ENCODE measurements around the gene CCDC171. TPM values are rescaled to one million over a fixed set of nuclear protein-coding genes. Genes with fewer than 3 reads are reported as not detected.

Gene CCDC171
- polyA plus RNA-seq, 1 donor from 2014 or later: 9.1 TPM

GRCh38 chr9:15909297-15909696 is 356.5 kb downstream of the CCDC171 start:
- no peaks in the 10 kb centered on the region for H4K20me1 ChIP-seq (ENCODE audit: insufficient read depth)
- H3K9me3 ChIP-seq (ENCODE audit: low read length): no peaks in the 10 kb centered on the region
- H3K27ac ChIP-seq (ENCODE audit: low read length): no peak overlapping the region
- TF ChIP-seq REST (IDR thresholded peaks at IDR 0.05; ENCODE audit: borderline replicate concordance) (no peak), RAD21 (conservative IDR thresholded peaks at IDR 0.05) (no peak), MXI1 (conservative IDR thresholded peaks at IDR 0.05; ENCODE audit: poor library complexity, severe bottlenecking) (no peak)
- no peak overlapping the region for H2AFZ ChIP-seq (ENCODE audit: low read depth, low read length)
- no peaks in the 10 kb centered on the region for H3F3A ChIP-seq (ENCODE audit: insufficient read depth, low read length, poor library complexity, severe bottlenecking)
- H3K9ac ChIP-seq (ENCODE audit: low read length): no peak overlapping the region
- H3K9me2 ChIP-seq (ENCODE audit: insufficient read depth, low read length): no peaks in the 10 kb centered on the region
- H3K27me3 ChIP-seq (ENCODE audit: insufficient read depth, low read depth, low read length): no peaks in the 10 kb centered on the region
- no peaks in the 10 kb centered on the region for H3K36me3 ChIP-seq (ENCODE audit: insufficient read depth, low read length)
- no peak overlapping the region for H3K4me3 ChIP-seq (ENCODE audit: low read length)
- H3K4me2 ChIP-seq (ENCODE audit: low read length): no peak overlapping the region
- no peaks in the 10 kb centered on the region for H3K79me2 ChIP-seq (replicated peaks; ENCODE audit: insufficient read depth, low read length)

GRCh38 chr9:15915711-15916110 is 362.9 kb downstream of the CCDC171 start:
- no peak overlapping the region for H3K9ac ChIP-seq (ENCODE audit: low read length)
- no peaks in the 10 kb centered on the region for H3K9me2 ChIP-seq (ENCODE audit: insufficient read depth, low read length)
- H3F3A ChIP-seq (ENCODE audit: insufficient read depth, low read length, poor library complexity, severe bottlenecking): no peaks in the 10 kb centered on the region
- no peak overlapping the region for H3K4me2 ChIP-seq (ENCODE audit: low read length)
- H3K79me2 ChIP-seq (replicated peaks; ENCODE audit: insufficient read depth, low read length): no peaks in the 10 kb centered on the region
- H3K27me3 ChIP-seq (ENCODE audit: insufficient read depth, low read depth, low read length): no peaks in the 10 kb centered on the region
- H3K4me3 ChIP-seq (ENCODE audit: low read length): no peak overlapping the region
- no peak overlapping the region for H3K27ac ChIP-seq (ENCODE audit: low read length)
- H3K36me3 ChIP-seq (ENCODE audit: insufficient read depth, low read length): no peaks in the 10 kb centered on the region
- H2AFZ ChIP-seq (ENCODE audit: low read depth, low read length): no peak overlapping the region
- no peaks in the 10 kb centered on the region for H3K9me3 ChIP-seq (ENCODE audit: low read length)
- no peaks in the 10 kb centered on the region for H4K20me1 ChIP-seq (ENCODE audit: insufficient read depth)
- TF ChIP-seq EZH2 (IDR thresholded peaks at IDR 0.05; ENCODE audit: borderline replicate concordance, insufficient read depth, low read length, poor library complexity, severe bottlenecking) (no peak), CTCF (IDR thresholded peaks at IDR 0.05; ENCODE audit: poor library complexity, severe bottlenecking) (no peak)

- no peak overlapping the region for H3K27ac ChIP-seq (ENCODE audit: low read length)
Observed at GRCh38 chr9:15927161-15927560, 374.3 kb downstream of the CCDC171 start.

More at GRCh38 chr9:15927161-15927560, 374.3 kb downstream of the CCDC171 start:
- H3K4me3 ChIP-seq (ENCODE audit: low read length): no peak overlapping the region
- H3K9me2 ChIP-seq (ENCODE audit: insufficient read depth, low read length): no peaks in the 10 kb centered on the region
- H2AFZ ChIP-seq (ENCODE audit: low read depth, low read length): no peak overlapping the region
- TF ChIP-seq TAF1 (IDR thresholded peaks at IDR 0.05; ENCODE audit: low read depth) (no peak), POLR2AphosphoS5 (IDR thresholded peaks at IDR 0.05) (no peak), EZH2 (IDR thresholded peaks at IDR 0.05; ENCODE audit: borderline replicate concordance, insufficient read depth, low read length, poor library complexity, severe bottlenecking) (no peak), REST (IDR thresholded peaks at IDR 0.05; ENCODE audit: borderline replicate concordance) (no peak), MXI1 (conservative IDR thresholded peaks at IDR 0.05; ENCODE audit: poor library complexity, severe bottlenecking) (no peak), SMC3 (conservative IDR thresholded peaks at IDR 0.05; ENCODE audit: poor library complexity) (no peak), RAD21 (conservative IDR thresholded peaks at IDR 0.05) (no peak), EP300 (conservative IDR thresholded peaks at IDR 0.05; ENCODE audit: poor library complexity, severe bottlenecking) (no peak), CTCF (IDR thresholded peaks at IDR 0.05; ENCODE audit: poor library complexity, severe bottlenecking) (no peak)
- no peaks in the 10 kb centered on the region for H4K20me1 ChIP-seq (ENCODE audit: insufficient read depth)
- H3K9me3 ChIP-seq (ENCODE audit: low read length): peaks cover 5% of the 10 kb centered on the region
- H3K36me3 ChIP-seq (ENCODE audit: insufficient read depth, low read length): no peaks in the 10 kb centered on the region
- H3K4me2 ChIP-seq (ENCODE audit: low read length): no peak overlapping the region
- no peaks in the 10 kb centered on the region for H3K27me3 ChIP-seq (ENCODE audit: insufficient read depth, low read depth, low read length)
- H3K9ac ChIP-seq (ENCODE audit: low read length): no peak overlapping the region
- H3K79me2 ChIP-seq (replicated peaks; ENCODE audit: insufficient read depth, low read length): no peaks in the 10 kb centered on the region
- no peaks in the 10 kb centered on the region for H3F3A ChIP-seq (ENCODE audit: insufficient read depth, low read length, poor library complexity, severe bottlenecking)
